BLaER1 treated with 17β-estradiol and CSF1 and Interleukin-3, amounts not matched to agents 10 nM and 100 nM (cell line): ENCODE data around the gene STX16.

Experiments
- H3K27ac ChIP-seq, 11 experiments: shearing (Covaris generic); formaldehyde crosslinking; 2 replicates each; pipeline ENCODE4 v1.8.1; 2022
- H3K27me3 ChIP-seq, 11 experiments: shearing (Covaris generic); formaldehyde crosslinking; 2 replicates each; pipeline ENCODE4 v1.8.1; 2022
- H3K36me3 ChIP-seq, 11 experiments: shearing (Covaris generic); formaldehyde crosslinking; 2 replicates each; pipeline ENCODE4 v1.8.1; 2022
- H3K4me1 ChIP-seq, 10 experiments: shearing (Covaris generic); formaldehyde crosslinking; 2 replicates each; pipeline ENCODE4 v1.8.1; 2022
- H3K4me2 ChIP-seq, 11 experiments: shearing (Covaris generic); formaldehyde crosslinking; 2 replicates each; pipeline ENCODE4 v1.8.1; 2022
- H3K4me3 ChIP-seq, 10 experiments: shearing (Covaris generic); formaldehyde crosslinking; 2 replicates each; pipeline ENCODE4 v1.8.1; 2022
- H3K9ac ChIP-seq, 11 experiments: shearing (Covaris generic); formaldehyde crosslinking; 2 replicates each; pipeline ENCODE4 v1.8.1; 2022
- H3K9me3 ChIP-seq, 11 experiments: shearing (Covaris generic); formaldehyde crosslinking; replicated peaks in 1 of 11; 2 replicates each; pipeline ENCODE4 v1.8.1; 2022
- H4K20me1 ChIP-seq, 11 experiments: shearing (Covaris generic); formaldehyde crosslinking; 2 replicates each; pipeline ENCODE4 v1.8.1; 2022
- Cebpa-rat ChIP-seq, 11 experiments: shearing (Covaris generic); IDR thresholded peaks; 2 replicates each; pipeline ENCODE4 v1.8.1; 2022

The STX16 gene

GRCh38 chr20:58675146-58675584 lies 24.1 kb downstream of the STX16 start:
- Histone ChIP-seq H3K9me3 (no peaks in the 10 kb centered on the region), H3K4me1 (no peaks in the 10 kb centered on the region), H3K27ac (no peak overlapping the region), H3K9ac (no peak overlapping the region), H3K36me3 (peaks cover 89 to 100% (median 96%) of the 10 kb centered on the region in 11 experiments), H4K20me1 (peaks cover 0 to 40% (median 20%) of the 10 kb centered on the region in 11 experiments; a peak in 16 of 22 replicates), H3K4me3 (no peak overlapping the region), H3K27me3 (no peaks in the 10 kb centered on the region), H3K4me2 (no peak overlapping the region)
- TF ChIP-seq Cebpa-rat (IDR thresholded peaks at IDR 0.05), result no peak

- Histone ChIP-seq H3K27me3 (no peaks in the 10 kb centered on the region), H3K4me1 (no peaks in the 10 kb centered on the region), H3K4me3 (no peak overlapping the region), H4K20me1 (peaks cover 0 to 40% (median 18%) of the 10 kb centered on the region in 11 experiments; a peak in 16 of 22 replicates), H3K4me2 (no peak overlapping the region), H3K9me3 (no peaks in the 10 kb centered on the region), H3K9ac (no peak overlapping the region), H3K27ac (no peak overlapping the region), H3K36me3 (peaks cover 89 to 100% (median 96%) of the 10 kb centered on the region in 11 experiments)
- TF ChIP-seq Cebpa-rat (IDR thresholded peaks at IDR 0.05), result no peak
Observed at GRCh38 chr20:58675641-58676040, 24.6 kb downstream of the STX16 start.

- Histone ChIP-seq H3K9me3 (no peaks in the 10 kb centered on the region), H3K27ac (no peak overlapping the region), H3K4me3 (no peak overlapping the region), H3K9ac (no peak overlapping the region), H4K20me1 (peaks cover 0 to 36% (median 14%) of the 10 kb centered on the region in 11 experiments; a peak in 14 of 22 replicates), H3K27me3 (no peaks in the 10 kb centered on the region), H3K4me1 (no peaks in the 10 kb centered on the region), H3K36me3 (peaks cover 87 to 100% (median 94%) of the 10 kb centered on the region in 11 experiments), H3K4me2 (no peak overlapping the region)
- no peak for TF ChIP-seq Cebpa-rat (IDR thresholded peaks at IDR 0.05)
Observed at GRCh38 chr20:58676161-58676560, 25.1 kb downstream of the STX16 start.

GRCh38 chr20:58677079-58677604 lies 26.1 kb downstream of the STX16 start:
- no peak overlapping the region for H3K9ac ChIP-seq
- no peak for TF ChIP-seq Cebpa-rat (IDR thresholded peaks at IDR 0.05)
- no peaks in the 10 kb centered on the region for H3K27me3 ChIP-seq
- H3K27ac ChIP-seq, result no peak overlapping the region
- no peaks in the 10 kb centered on the region for H3K4me1 ChIP-seq
- no peak overlapping the region for H3K4me3 ChIP-seq
- H3K36me3 ChIP-seq, result peaks cover 81 to 96% (median 89%) of the 10 kb centered on the region in 11 experiments
- H4K20me1 ChIP-seq, result peaks cover 0 to 36% (median 14%) of the 10 kb centered on the region in 11 experiments; a peak in 12 of 22 replicates
- no peaks in the 10 kb centered on the region for H3K9me3 ChIP-seq
- H3K4me2 ChIP-seq, result no peak overlapping the region

- Histone ChIP-seq H3K9me3 (no peaks in the 10 kb centered on the region), H3K27ac (no peak overlapping the region), H3K27me3 (no peaks in the 10 kb centered on the region), H3K36me3 (peaks cover 77 to 96% (median 83%) of the 10 kb centered on the region in 11 experiments), H3K9ac (no peak overlapping the region), H3K4me3 (no peak overlapping the region), H3K4me2 (no peak overlapping the region), H3K4me1 (no peaks in the 10 kb centered on the region), H4K20me1 (peaks cover 0 to 32% (median 12%) of the 10 kb centered on the region in 11 experiments; a peak in 12 of 22 replicates)
- no peak for TF ChIP-seq Cebpa-rat (IDR thresholded peaks at IDR 0.05)
Observed at GRCh38 chr20:58677808-58678207, 26.7 kb downstream of the STX16 start.

- Histone ChIP-seq H3K27ac (no peak overlapping the region), H3K27me3 (no peaks in the 10 kb centered on the region), H4K20me1 (peaks cover 0 to 32% (median 10%) of the 10 kb centered on the region in 11 experiments; a peak in 12 of 22 replicates), H3K9me3 (no peaks in the 10 kb centered on the region), H3K9ac (no peak overlapping the region), H3K4me3 (no peak overlapping the region), H3K36me3 (peaks cover 68 to 92% (median 75%) of the 10 kb centered on the region in 11 experiments), H3K4me2 (no peak overlapping the region), H3K4me1 (no peaks in the 10 kb centered on the region)
- no peak for TF ChIP-seq Cebpa-rat (IDR thresholded peaks at IDR 0.05)
Observed at GRCh38 chr20:58678806-58679205, 27.7 kb downstream of the STX16 start.

GRCh38 chr20:58682656-58683531 lies 31.8 kb downstream of the STX16 start:
- Histone ChIP-seq H3K36me3 (peaks cover 29 to 75% (median 35%) of the 10 kb centered on the region in 11 experiments), H3K27ac (no peak overlapping the region)

GRCh38 chr20:58684291-58684690 lies 33.2 kb downstream of the STX16 start:
- Histone ChIP-seq H4K20me1 (peaks cover 0 to 11% (median 0%) of the 10 kb centered on the region in 11 experiments; a peak in 2 of 22 replicates), H3K4me2 (no peak overlapping the region), H3K9ac (no peak overlapping the region), H3K27ac (no peak overlapping the region), H3K4me3 (no peak overlapping the region), H3K36me3 (peaks cover 17 to 61% (median 22%) of the 10 kb centered on the region in 11 experiments), H3K27me3 (no peaks in the 10 kb centered on the region), H3K4me1 (peaks cover 0 to 13% (median 5%) of the 10 kb centered on the region in 10 experiments; a peak in 10 of 20 replicates), H3K9me3 (peaks cover 0 to 13% (median 0%) of the 10 kb centered on the region in 11 experiments; a peak in 2 of 22 replicates)
- TF ChIP-seq Cebpa-rat (IDR thresholded peaks at IDR 0.05), result no peak

More at GRCh38 chr20:58682656-58683531, 31.8 kb downstream of the STX16 start:
- H3K4me1 ChIP-seq, result no peaks in the 10 kb centered on the region
- no peak overlapping the region for H3K9ac ChIP-seq
- peaks cover 0 to 13% (median 0%) of the 10 kb centered on the region in 11 experiments; a peak in 2 of 22 replicates for H3K9me3 ChIP-seq
- H3K27me3 ChIP-seq, result no peaks in the 10 kb centered on the region
- no peak for TF ChIP-seq Cebpa-rat (IDR thresholded peaks at IDR 0.05)
- no peak overlapping the region for H3K4me3 ChIP-seq
- H3K4me2 ChIP-seq, result no peak overlapping the region
- H4K20me1 ChIP-seq, result peaks cover 0 to 11% (median 0%) of the 10 kb centered on the region in 11 experiments; a peak in 4 of 22 replicates

- no peak for TF ChIP-seq Cebpa-rat (IDR thresholded peaks at IDR 0.05)
- Histone ChIP-seq H3K36me3 (peaks cover 0 to 44% (median 5%) of the 10 kb centered on the region in 11 experiments; a peak in 13 of 22 replicates), H3K27ac (no peak overlapping the region)
Observed at GRCh38 chr20:58685988-58686387, 34.9 kb downstream of the STX16 start.

More at GRCh38 chr20:58685988-58686387, 34.9 kb downstream of the STX16 start:
- Histone ChIP-seq H3K4me3 (no peak overlapping the region), H3K27me3 (no peaks in the 10 kb centered on the region), H3K9me3 (peaks cover 0 to 13% (median 0%) of the 10 kb centered on the region in 11 experiments; a peak in 2 of 22 replicates), H3K4me1 (peaks cover 0 to 30% (median 15%) of the 10 kb centered on the region in 10 experiments; a peak in 15 of 20 replicates), H3K4me2 (no peak overlapping the region), H4K20me1 (no peaks in the 10 kb centered on the region), H3K9ac (no peak overlapping the region)
